Left lung (tissue), 10 donors: Measurements from ENCODE around the gene ARL2BP. TPM values are rescaled to one million over a fixed set of nuclear protein-coding genes. Genes with fewer than 3 reads are reported as not detected.
A peak's percentile ranks its signal among the peaks of the same experiment; 100 is the strongest.

ENCODE experiments used
- ATAC-seq: fragments of 200-7000 bp; cut with Tn5 transposase; one replicate; pipeline ENCODE4 v1.9.1; 2020; ENCODE audit warnings: moderate library complexity
- DNase-seq, 4 donors: peaks; one replicate each; pipeline ENCODE4 v3.0.0-alpha.2; 2013 to 2020
- H3K27ac ChIP-seq, 2 donors: fragments of 200-600 bp; sonication (generic) in 1 of 2; one replicate each; pipeline versions ENCODE4 v1.5.0 to v1.8.0; 2020 to 2021
- H3K27me3 ChIP-seq, 2 donors: fragments of 200-600 bp; sonication (generic) in 1 of 2; one replicate each; pipeline versions ENCODE4 v1.5.0 to v1.8.0; 2020 to 2021
- H3K36me3 ChIP-seq, 2 donors: fragments of 200-600 bp; sonication (generic) in 1 of 2; one replicate each; pipeline versions ENCODE4 v1.5.0 to v1.8.0; 2020 to 2021
- H3K4me1 ChIP-seq, 2 donors: fragments of 200-600 bp; one replicate each; pipeline ENCODE4 v1.8.0; 2021
- H3K4me3 ChIP-seq, 2 donors: fragments of 200-600 bp; sonication (generic) in 1 of 2; one replicate each; pipeline versions ENCODE4 v1.5.0 to v1.8.0; 2020 to 2021; ENCODE audit warnings: mild to moderate bottlenecking in 1 of 2
- H3K9me3 ChIP-seq, 2 donors: fragments of 200-600 bp; sonication (generic) in 1 of 2; one replicate each; pipeline versions ENCODE4 v1.5.0 to v1.8.0; 2020 to 2021
- intact Hi-C, 2 donors: fragments of 100-400 bp; cut with DNase I; formaldehyde crosslinking; loops; one replicate each; pipeline versions ENCODE4 v1.11.2 to v1.14.2; 2022
- polyA plus RNA-seq, 6 donors: library from polyadenylated mRNA; unstranded; fragments of 120-200 nt; gene quantifications; one replicate each; pipeline ENCODE4 v1.2.1, GENCODE V29; 2013; ENCODE audit not compliant: insufficient read length in 6 of 6
- total RNA-seq, 2 donors: library from RNA; stranded (reverse); fragmentation: NEBNext Ultra II Directional; extraction: Animal tissue kit (Norgen Biotek cat#: 25700); gene quantifications; one replicate each; pipeline ENCODE4 v1.2.1, GENCODE V29; 2021
- TF ChIP-seq, protein P1 (sequence below), 2 donors: fragments of 200-600 bp; sonication (generic) in 1 of 2; IDR thresholded peaks; one replicate each; pipeline versions ENCODE4 v1.5.0 to v1.8.0; 2021; ENCODE audit warnings: antibody characterized with exemption in 2 of 2
- donor health status: DM: no; HTN: yes; CAD: no.
- donor health status: DM: no; HTN: no; CAD: no.

Gene ARL2BP
- total and polyA plus RNA-seq, 8 donors = 51.4 to 76.1 (median 67.4) TPM

DNA sequence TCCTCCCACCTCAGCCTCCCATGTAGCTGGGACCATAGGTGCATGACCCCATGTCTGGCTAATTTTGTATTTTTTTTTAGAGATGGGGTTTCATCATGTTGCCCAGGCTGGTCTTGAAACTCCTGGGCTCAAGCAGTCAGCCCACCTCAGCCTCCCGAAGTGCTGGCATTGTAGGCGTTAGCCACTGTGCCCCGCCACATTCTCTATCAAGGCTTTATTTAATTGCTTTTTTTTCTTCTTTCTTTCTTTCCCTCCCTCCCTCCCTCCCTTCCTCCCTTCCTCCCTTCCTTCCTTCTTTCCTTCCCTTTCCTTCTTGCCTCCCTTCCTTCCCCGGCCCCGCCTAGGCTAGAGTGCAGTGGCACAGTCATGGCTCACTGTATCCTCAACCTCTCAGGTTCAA lies 35.3 kb upstream of the ARL2BP start:
- peaks cover 0 to 99% of the 10 kb centered on the region in 2 donors for H3K36me3 ChIP-seq
- H3K4me1 ChIP-seq = no peaks in the 10 kb centered on the region
- H3K9me3 ChIP-seq = no peaks in the 10 kb centered on the region
- TF ChIP-seq, protein P1, sequence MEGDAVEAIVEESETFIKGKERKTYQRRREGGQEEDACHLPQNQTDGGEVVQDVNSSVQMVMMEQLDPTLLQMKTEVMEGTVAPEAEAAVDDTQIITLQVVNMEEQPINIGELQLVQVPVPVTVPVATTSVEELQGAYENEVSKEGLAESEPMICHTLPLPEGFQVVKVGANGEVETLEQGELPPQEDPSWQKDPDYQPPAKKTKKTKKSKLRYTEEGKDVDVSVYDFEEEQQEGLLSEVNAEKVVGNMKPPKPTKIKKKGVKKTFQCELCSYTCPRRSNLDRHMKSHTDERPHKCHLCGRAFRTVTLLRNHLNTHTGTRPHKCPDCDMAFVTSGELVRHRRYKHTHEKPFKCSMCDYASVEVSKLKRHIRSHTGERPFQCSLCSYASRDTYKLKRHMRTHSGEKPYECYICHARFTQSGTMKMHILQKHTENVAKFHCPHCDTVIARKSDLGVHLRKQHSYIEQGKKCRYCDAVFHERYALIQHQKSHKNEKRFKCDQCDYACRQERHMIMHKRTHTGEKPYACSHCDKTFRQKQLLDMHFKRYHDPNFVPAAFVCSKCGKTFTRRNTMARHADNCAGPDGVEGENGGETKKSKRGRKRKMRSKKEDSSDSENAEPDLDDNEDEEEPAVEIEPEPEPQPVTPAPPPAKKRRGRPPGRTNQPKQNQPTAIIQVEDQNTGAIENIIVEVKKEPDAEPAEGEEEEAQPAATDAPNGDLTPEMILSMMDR (IDR thresholded peaks at IDR 0.05) = no peak
- no peak overlapping the region for H3K4me3 ChIP-seq
- DNase-seq = no peak
- H3K27me3 ChIP-seq = no peaks in the 10 kb centered on the region
- intact Hi-C loops = no loop called here
- ATAC-seq = no peak
- H3K27ac ChIP-seq = no peak overlapping the region

DNA sequence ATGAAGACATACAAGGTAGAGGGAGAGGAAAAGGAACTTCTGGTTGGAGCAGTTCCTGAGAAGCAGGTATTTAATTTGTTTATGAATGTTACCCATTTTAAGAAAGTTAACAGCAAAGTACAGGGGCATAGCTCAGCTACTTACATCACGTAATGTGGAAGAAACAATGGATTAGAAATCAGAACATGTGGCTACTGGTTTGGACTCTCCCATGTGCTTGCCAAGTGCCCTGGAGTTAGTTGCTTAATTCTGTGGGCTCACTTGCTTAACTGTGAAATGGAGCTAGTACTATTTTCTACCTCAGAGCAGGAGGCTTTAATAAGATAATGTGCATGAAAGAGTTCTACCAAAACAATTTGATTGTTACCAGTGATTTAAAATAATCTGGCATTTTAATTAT lies 31.6 kb upstream of the ARL2BP start:
- Histone ChIP-seq H3K9me3 (peaks cover 0 to 35% of the 10 kb centered on the region in 2 donors), H3K36me3 (peaks cover 9 to 99% of the 10 kb centered on the region in 2 donors), H3K4me3 (no peak overlapping the region), H3K4me1 (no peaks in the 10 kb centered on the region), H3K27me3 (no peaks in the 10 kb centered on the region), H3K27ac (no peak overlapping the region)
- DNase-seq (no peak), ATAC-seq (no peak)
- intact Hi-C loops = no loop called here
- TF ChIP-seq, protein P1 (IDR thresholded peaks at IDR 0.05) = no peak

DNA sequence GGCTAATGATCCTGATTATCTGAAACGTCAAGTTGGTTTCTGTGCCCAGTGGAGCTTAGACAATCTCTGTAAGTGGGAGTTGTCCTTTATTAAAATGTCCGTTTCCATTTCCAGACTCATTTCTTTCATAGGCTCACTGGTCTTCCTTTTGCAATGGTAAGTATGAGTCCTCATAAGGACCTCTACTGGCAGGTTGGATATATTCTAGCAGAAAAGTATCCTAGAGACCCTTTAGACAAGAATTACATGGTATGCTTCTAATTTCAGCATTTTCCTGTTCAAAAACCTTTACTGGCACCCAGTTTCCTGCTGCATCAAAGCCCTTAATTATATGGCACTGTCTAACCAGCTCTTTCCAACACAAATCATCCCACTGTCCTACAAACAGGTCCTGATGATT lies 28.1 kb upstream of the ARL2BP start:
- Histone ChIP-seq H3K4me1 (no peaks in the 10 kb centered on the region), H3K36me3 (peaks cover 14 to 93% of the 10 kb centered on the region in 2 donors), H3K27me3 (no peaks in the 10 kb centered on the region), H3K9me3 (peaks cover 0 to 35% of the 10 kb centered on the region in 2 donors), H3K4me3 (no peak overlapping the region), H3K27ac (no peak overlapping the region)
- DNase-seq (no peak), ATAC-seq (no peak)
- TF ChIP-seq, protein P1 (IDR thresholded peaks at IDR 0.05) = no peak
- intact Hi-C loops = no loop called here

DNA sequence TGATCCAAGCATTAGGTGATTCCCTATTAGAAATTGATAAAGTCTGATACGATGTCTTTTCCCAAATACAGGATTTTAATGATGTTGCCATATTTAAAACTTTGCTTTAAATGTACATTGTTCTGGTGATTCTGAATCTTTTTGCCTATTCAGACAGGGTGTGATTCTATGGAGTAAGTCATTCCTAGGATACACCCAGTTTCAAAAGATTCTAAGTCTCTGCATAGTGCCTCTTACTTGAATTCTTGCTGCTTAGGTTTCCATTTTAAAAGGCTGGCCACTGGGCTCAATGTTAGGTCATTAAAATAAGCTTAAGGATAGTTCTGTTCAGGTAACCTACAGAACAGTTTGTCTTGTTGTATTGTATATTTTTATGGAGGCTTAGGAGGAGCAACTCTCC lies 22.0 kb upstream of the ARL2BP start:
- Histone ChIP-seq H3K9me3 (peaks cover 0 to 4% of the 10 kb centered on the region in 2 donors), H3K36me3 (peaks cover 5 to 91% of the 10 kb centered on the region in 2 donors)

DNA sequence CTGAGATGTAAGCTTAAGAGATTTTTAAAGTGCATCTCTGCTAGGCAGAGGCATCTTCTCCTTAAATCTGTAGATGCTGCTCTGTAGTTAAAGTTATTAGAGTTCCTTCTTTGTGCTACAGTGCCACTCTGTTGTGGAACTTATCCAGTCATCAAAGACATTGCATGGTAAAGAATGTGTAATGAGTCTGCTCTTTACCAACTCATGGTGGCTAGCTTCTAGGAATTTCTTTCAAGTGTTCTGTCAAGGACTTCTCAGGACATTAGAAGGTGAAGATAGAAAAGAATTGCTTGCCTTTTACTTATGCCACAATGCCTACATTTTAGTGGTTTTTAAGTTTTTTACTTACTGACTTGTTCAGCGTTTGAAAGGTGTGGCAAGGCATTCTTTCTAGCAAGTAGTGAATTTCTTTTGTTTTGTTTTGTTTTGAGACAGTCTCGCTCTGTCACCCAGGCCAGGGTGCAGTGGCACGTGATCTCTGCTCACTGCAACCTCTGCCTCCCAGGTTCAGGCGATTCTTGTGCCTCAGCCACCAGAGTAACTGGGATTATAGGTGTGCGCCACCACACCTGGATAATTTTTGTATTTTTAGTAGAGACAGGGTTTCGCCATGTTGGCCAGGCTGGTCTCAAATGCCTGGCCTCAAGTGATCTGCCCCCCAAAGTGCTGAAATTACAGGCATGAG lies 20.3 kb upstream of the ARL2BP start:
- no peaks in the 10 kb centered on the region for H3K4me1 ChIP-seq
- no peak overlapping the region for H3K4me3 ChIP-seq
- no peak for DNase-seq
- intact Hi-C loops = no loop called here
- TF ChIP-seq, protein P1 (IDR thresholded peaks at IDR 0.05) = no peak
- no peak overlapping the region for H3K27ac ChIP-seq
- peak; percentile 31 for ATAC-seq
- peaks cover 0 to 94% of the 10 kb centered on the region in 2 donors for H3K36me3 ChIP-seq
- H3K9me3 ChIP-seq = no peaks in the 10 kb centered on the region
- no peaks in the 10 kb centered on the region for H3K27me3 ChIP-seq

More for the DNA sequence above, 22.0 kb upstream of the ARL2BP start:
- no peak for ATAC-seq
- no peak overlapping the region for H3K4me3 ChIP-seq
- H3K27me3 ChIP-seq = no peaks in the 10 kb centered on the region
- DNase-seq = no peak
- intact Hi-C loops = no loop called here
- H3K4me1 ChIP-seq = no peaks in the 10 kb centered on the region
- TF ChIP-seq, protein P1 (IDR thresholded peaks at IDR 0.05) = no peak
- H3K27ac ChIP-seq = no peak overlapping the region
